HepG2 (cell line): ENCODE data around the gene SLIT3. TPM values are rescaled to one million over a fixed set of nuclear protein-coding genes. Genes with fewer than 3 reads are reported as not detected.

Experiments used
- ATAC-seq: fragments of 200-7000 bp; cut with Tn5 transposase; 3 replicates; pipeline ENCODE4 v1.9.1; 2020; ENCODE audit warnings: mild to moderate bottlenecking, moderate library complexity
- BruUV-seq: library from RNA; stranded (reverse); fragments of 400-500 nt; replicated peaks from 2 replicates; lab custom pipeline; 2021; lab: Mats Ljungman, UMichigan
- CTCF ChIA-PET: fragments of 300-600 bp; formaldehyde crosslinking; extraction: SDS; loops from one replicate; lab custom pipeline; 2021; ENCODE audit warnings: low total read pairs, inconsistent platforms, low intra/inter-chr PET ratio; lab: Yijun Ruan, JAX
- POLR2A ChIA-PET: fragments of 350-600 bp; sonication (Branson Sonifier 250); formaldehyde crosslinking; loops from one replicate; lab custom pipeline; 2020; ENCODE audit warnings: antibody characterized with exemption, inconsistent platforms; lab: Yijun Ruan, JAX
- DNase-seq: peaks from one replicate; pipeline ENCODE4 v3.0.0-alpha.2; 2015; ENCODE audit warnings: low spot score
- FAIRE-seq: peaks from 3 replicates; lab custom pipeline; 2011; peaks lifted over from hg19 to GRCh38; lab: Jason Lieb, UNC
- H2AFZ ChIP-seq: one replicate; pipeline ENCODE4 v1.6.1; 2011; ENCODE audit warnings: low read length, inconsistent platforms
- H3K27ac ChIP-seq: fragments of 300-600 bp; 3 replicates; pipeline ENCODE4 v1.8.0; 2011; ENCODE audit warnings: mixed run types, mild to moderate bottlenecking, mixed read lengths, low read length, inconsistent platforms; ENCODE audit not compliant: insufficient read depth; ENCODE audit errors: extremely low read length
- H3K27me3 ChIP-seq, 2 experiments: fragments of 200-600 bp in 1 of 2; 2 replicates in 1 of 2; 3 replicates in 1 of 2; pipeline versions ENCODE4 v1.6.0 to v1.8.0; 2011; ENCODE audit warnings: low read length in 2 of 2, mild to moderate bottlenecking in 2 of 2, moderate library complexity in 2 of 2, inconsistent platforms in 1 of 2; ENCODE audit not compliant: insufficient read depth in 2 of 2, control insufficient read depth in 1 of 2
- H3K36me3 ChIP-seq, 2 experiments: fragments of 200-600 bp in 1 of 2; replicated peaks in 1 of 2; 2 replicates in 1 of 2; 3 replicates in 1 of 2; pipeline versions ENCODE4 v1.5.1 to v1.8.0; 2011; ENCODE audit warnings: low read length in 2 of 2, inconsistent platforms in 1 of 2; ENCODE audit not compliant: insufficient read depth in 2 of 2, control insufficient read depth in 1 of 2
- H3K4me1 ChIP-seq: 2 replicates; pipeline ENCODE4 v1.5.1; 2012; ENCODE audit warnings: low read length, inconsistent platforms; ENCODE audit not compliant: insufficient read depth
- H3K4me2 ChIP-seq: 2 replicates; pipeline ENCODE4 v1.6.0; 2011; ENCODE audit warnings: low read depth, low read length, inconsistent platforms
- H3K4me3 ChIP-seq, 3 experiments: fragments of 200-600 bp in 1 of 3; sonication (generic), shearing (Covaris generic) in 1 of 3; replicated peaks in 1 of 3; 2 replicates each; pipeline ENCODE4 v1.5.1; 2011 to 2016; ENCODE audit warnings: low read length in 3 of 3, inconsistent platforms in 2 of 3, low read depth in 2 of 3, mild to moderate bottlenecking in 2 of 3, control low read depth in 1 of 3, mixed read lengths in 1 of 3; ENCODE audit not compliant: insufficient read depth in 1 of 3
- H3K79me2 ChIP-seq: one replicate; pipeline ENCODE4 v1.6.1; 2011; ENCODE audit warnings: low read length, inconsistent platforms; ENCODE audit not compliant: insufficient read depth
- H3K9ac ChIP-seq: 2 replicates; pipeline ENCODE4 v1.6.0; 2011; ENCODE audit warnings: mild to moderate bottlenecking, low read depth, low read length, inconsistent platforms; ENCODE audit not compliant: insufficient read depth
- H3K9me3 ChIP-seq: 2 replicates; pipeline ENCODE4 v1.5.1; 2012; ENCODE audit warnings: mild to moderate bottlenecking, low read length
- H4K20me1 ChIP-seq: 2 replicates; pipeline ENCODE4 v1.6.0; 2011; ENCODE audit warnings: inconsistent platforms, mild to moderate bottlenecking, low read length, moderate library complexity; ENCODE audit not compliant: insufficient read depth
- CENPX ChIP-seq: sonication (generic); formaldehyde crosslinking; IDR thresholded peaks from 2 replicates; pipeline ENCODE4 v1.9.0; 2021; ENCODE audit warnings: mild to moderate bottlenecking, missing genetic modification reagents, moderate library complexity
- FOXJ3 ChIP-seq: sonication (generic); formaldehyde crosslinking; IDR thresholded peaks from 2 replicates; pipeline ENCODE4 v1.4.0; 2020; ENCODE audit warnings: missing genetic modification reagents, mild to moderate bottlenecking, borderline replicate concordance
- KAT7 ChIP-seq: IDR thresholded peaks from 2 replicates; pipeline ENCODE4 v1.6.1; 2018; ENCODE audit warnings: borderline replicate concordance, missing compliant biosample characterization
- SMAD1 ChIP-seq: sonication (generic); formaldehyde crosslinking; IDR thresholded peaks from 2 replicates; pipeline ENCODE4 v1.4.0; 2020; ENCODE audit warnings: missing genetic modification reagents, low read depth, mild to moderate bottlenecking, borderline replicate concordance
- ZBTB38 ChIP-seq: sonication (generic); formaldehyde crosslinking; IDR thresholded peaks from 2 replicates; pipeline ENCODE4 v1.5.1; 2020; ENCODE audit warnings: mild to moderate bottlenecking, missing genetic modification reagents
- ZNF850 ChIP-seq: sonication (generic); formaldehyde crosslinking; conservative IDR thresholded peaks from 2 replicates; pipeline ENCODE4 v1.9.0; 2021; ENCODE audit warnings: mild to moderate bottlenecking, missing genetic modification reagents
- WGBS: methylation state at CpG from one replicate; pipeline ENCODE4 v1.1.6; 2017; ENCODE audit warnings: low lambda C conversion rate; 5-methylcytosine and 5-hydroxymethylcytosine counted together
- in situ Hi-C: cut with HindIII; loops from 2 replicates; pipeline ENCODE4 v1.10.0; 2017; ENCODE audit warnings: low pct_unique_long_range_greater_than_20kb; ENCODE audit not compliant: extremely low pct_ligation_motif_present
- intact Hi-C: fragments of 100-400 bp; cut with micrococcal nuclease; formaldehyde crosslinking; loops from one replicate; pipeline ENCODE4 v1.10.0; 2022; ENCODE audit not compliant: unreplicated experiment
- polyA plus RNA-seq, 8 experiments: library from polyadenylated mRNA; depleted of rRNA in 3 of 8; stranded (reverse) in 7 of 8; unstranded in 1 of 8; fragments of >200 nt; fragmentation: Illumina TruSeq in 4 of 8; extraction: Trizol in 4 of 8; gene quantifications; 2 replicates each; pipeline versions ENCODE4 v1.2.1 to v1.2.3, GENCODE V29; 2011 to 2016; ENCODE audit warnings: low read depth in 4 of 8, missing spikeins in 1 of 8, mixed read lengths in 1 of 8; ENCODE audit not compliant: insufficient read depth in 1 of 8
- total RNA-seq, 5 experiments: library from RNA; depleted of rRNA; stranded (reverse); fragments of >200 nt; fragmentation: Illumina TruSeq; extraction: Trizol; gene quantifications; 2 replicates each; pipeline ENCODE4 v1.2.3, GENCODE V29; 2016; ENCODE audit warnings: low read depth in 1 of 5
- TF ChIP-seq, protein P1 (sequence below): sonication (generic); formaldehyde crosslinking; IDR thresholded peaks from 2 replicates; pipeline ENCODE4; 2020; ENCODE audit warnings: missing genetic modification reagents, mild to moderate bottlenecking, borderline replicate concordance
- TF ChIP-seq, protein P2 (sequence below): sonication (generic); formaldehyde crosslinking; IDR thresholded peaks from 2 replicates; pipeline ENCODE4 v1.4.0; 2020; ENCODE audit warnings: missing genetic modification reagents
- TF ChIP-seq, protein P3 (sequence below): IDR thresholded peaks from 2 replicates; pipeline ENCODE4 v1.4.0; 2020; ENCODE audit warnings: mild to moderate bottlenecking, missing genetic modification reagents
- TF ChIP-seq, protein P4 (sequence below): sonication (generic); formaldehyde crosslinking; IDR thresholded peaks from 2 replicates; pipeline ENCODE4 v1.4.0; 2020; ENCODE audit warnings: missing genetic modification reagents

SLIT3 gene
- total and polyA plus RNA-seq, 2 of the 13 experiments (the other 11 are each of a cell fraction or from before 2014, with no cell fraction given): not detected

DNA sequence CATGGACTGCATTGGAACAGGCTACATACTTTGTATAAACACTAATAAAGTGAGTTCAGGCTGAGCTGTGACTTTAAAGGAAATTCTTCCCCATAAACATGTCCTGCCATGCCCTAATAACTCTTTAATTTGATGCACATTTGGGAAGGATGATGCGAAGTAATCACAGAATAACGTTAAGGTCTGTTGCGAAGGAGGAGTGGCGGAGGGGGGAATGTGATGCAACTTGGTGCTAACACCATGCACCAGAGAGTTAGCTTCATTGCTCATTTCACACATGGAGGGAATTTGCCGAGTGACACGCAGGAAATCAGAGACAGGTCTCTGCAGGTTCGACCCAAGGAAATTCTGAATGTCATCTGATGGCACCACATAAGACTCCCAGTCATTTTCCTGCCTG lies 32.9 kb downstream of the SLIT3 start:
- CTCF ChIA-PET: no interaction called here
- H3K9me3 ChIP-seq: no peaks in the 10 kb centered on the region
- ATAC-seq (no peak), DNase-seq (no peak), FAIRE-seq (no peak)
- no peak overlapping the region for H3K4me3 ChIP-seq
- H3K27ac ChIP-seq: no peak overlapping the region
- intact Hi-C loops: loop anchor here (5.0 kb wide), 1 partner anchor 314 kb away; the partner anchor contains the start of gene SPDL1
- no peaks in the 10 kb centered on the region for H4K20me1 ChIP-seq
- TF ChIP-seq KAT7 (CRISPR knock-in tag): no peak
- TF ChIP-seq, protein P1, sequence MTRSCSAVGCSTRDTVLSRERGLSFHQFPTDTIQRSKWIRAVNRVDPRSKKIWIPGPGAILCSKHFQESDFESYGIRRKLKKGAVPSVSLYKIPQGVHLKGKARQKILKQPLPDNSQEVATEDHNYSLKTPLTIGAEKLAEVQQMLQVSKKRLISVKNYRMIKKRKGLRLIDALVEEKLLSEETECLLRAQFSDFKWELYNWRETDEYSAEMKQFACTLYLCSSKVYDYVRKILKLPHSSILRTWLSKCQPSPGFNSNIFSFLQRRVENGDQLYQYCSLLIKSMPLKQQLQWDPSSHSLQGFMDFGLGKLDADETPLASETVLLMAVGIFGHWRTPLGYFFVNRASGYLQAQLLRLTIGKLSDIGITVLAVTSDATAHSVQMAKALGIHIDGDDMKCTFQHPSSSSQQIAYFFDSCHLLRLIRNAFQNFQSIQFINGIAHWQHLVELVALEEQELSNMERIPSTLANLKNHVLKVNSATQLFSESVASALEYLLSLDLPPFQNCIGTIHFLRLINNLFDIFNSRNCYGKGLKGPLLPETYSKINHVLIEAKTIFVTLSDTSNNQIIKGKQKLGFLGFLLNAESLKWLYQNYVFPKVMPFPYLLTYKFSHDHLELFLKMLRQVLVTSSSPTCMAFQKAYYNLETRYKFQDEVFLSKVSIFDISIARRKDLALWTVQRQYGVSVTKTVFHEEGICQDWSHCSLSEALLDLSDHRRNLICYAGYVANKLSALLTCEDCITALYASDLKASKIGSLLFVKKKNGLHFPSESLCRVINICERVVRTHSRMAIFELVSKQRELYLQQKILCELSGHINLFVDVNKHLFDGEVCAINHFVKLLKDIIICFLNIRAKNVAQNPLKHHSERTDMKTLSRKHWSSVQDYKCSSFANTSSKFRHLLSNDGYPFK (CRISPR knock-in tag): no peak
- H3K27me3 ChIP-seq: peaks cover 0 to 2% of the 10 kb centered on the region in 2 experiments; a peak in 1 of 5 replicates
- in situ Hi-C loops: no loop called here
- no peaks in the 10 kb centered on the region for H3K79me2 ChIP-seq
- H3K4me1 ChIP-seq: no peaks in the 10 kb centered on the region
- H3K36me3 ChIP-seq: no peaks in the 10 kb centered on the region
- BruUV-seq: no TSS peak
- no peak overlapping the region for H3K4me2 ChIP-seq
- WGBS: 26% methylated on average over 7 of the region's 7 CpGs
- POLR2A ChIA-PET: no interaction called here
- no peak overlapping the region for H3K9ac ChIP-seq
- no peak overlapping the region for H2AFZ ChIP-seq

DNA sequence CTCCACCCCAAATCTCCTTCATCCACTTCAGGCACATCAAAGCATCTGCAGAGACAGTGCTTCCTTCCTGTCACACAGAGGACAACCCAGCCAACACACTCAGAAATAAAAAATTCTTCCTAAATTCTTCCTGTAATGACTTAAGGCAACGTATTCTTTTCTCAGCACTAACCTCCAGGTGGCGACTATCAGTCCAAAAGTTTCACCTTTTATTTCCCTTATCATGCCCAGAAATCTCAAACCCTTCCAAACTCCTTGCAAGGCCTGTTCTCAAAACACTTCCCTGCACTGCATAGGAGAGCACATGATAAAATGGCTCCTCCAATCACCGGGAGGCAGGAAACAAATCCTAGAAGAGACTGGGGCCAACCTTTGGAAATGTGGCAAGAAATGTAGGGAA lies 35.1 kb downstream of the SLIT3 start:
- FAIRE-seq (no peak), ATAC-seq (no peak), DNase-seq (no peak)
- Histone ChIP-seq H4K20me1 (no peaks in the 10 kb centered on the region), H3K9me3 (no peaks in the 10 kb centered on the region), H3K79me2 (no peaks in the 10 kb centered on the region), H3K4me1 (no peaks in the 10 kb centered on the region), H3K27me3 (0 out of 5 replicates have a peak, but pooled peaks cover 0 to 3% of the 10 kb centered on the region in 2 experiments), H3K9ac (no peak overlapping the region), H3K4me2 (no peak overlapping the region), H3K27ac (no peak overlapping the region), H3K4me3 (no peak overlapping the region), H3K36me3 (no peaks in the 10 kb centered on the region), H2AFZ (no peak overlapping the region)
- in situ Hi-C loops: no loop called here
- WGBS: 5% methylated on average over 3 of the region's 3 CpGs
- no TSS peak for BruUV-seq
- ChIA-PET POLR2A (no interaction called here), CTCF (no interaction called here)
- intact Hi-C loops: loop anchor here (5.0 kb wide), 1 partner anchor 316 kb away; the partner anchor contains the start of gene SPDL1
- TF ChIP-seq ZNF850 (CRISPR knock-in tag) (no peak), FOXJ3 (CRISPR knock-in tag) (no peak), SMAD1 (CRISPR knock-in tag) (no peak), ZBTB38 (CRISPR knock-in tag) (no peak), CENPX (CRISPR knock-in tag) (no peak)
- TF ChIP-seq, protein P2, sequence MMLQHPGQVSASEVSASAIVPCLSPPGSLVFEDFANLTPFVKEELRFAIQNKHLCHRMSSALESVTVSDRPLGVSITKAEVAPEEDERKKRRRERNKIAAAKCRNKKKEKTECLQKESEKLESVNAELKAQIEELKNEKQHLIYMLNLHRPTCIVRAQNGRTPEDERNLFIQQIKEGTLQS (CRISPR knock-in tag): no peak
- TF ChIP-seq, protein P3, sequence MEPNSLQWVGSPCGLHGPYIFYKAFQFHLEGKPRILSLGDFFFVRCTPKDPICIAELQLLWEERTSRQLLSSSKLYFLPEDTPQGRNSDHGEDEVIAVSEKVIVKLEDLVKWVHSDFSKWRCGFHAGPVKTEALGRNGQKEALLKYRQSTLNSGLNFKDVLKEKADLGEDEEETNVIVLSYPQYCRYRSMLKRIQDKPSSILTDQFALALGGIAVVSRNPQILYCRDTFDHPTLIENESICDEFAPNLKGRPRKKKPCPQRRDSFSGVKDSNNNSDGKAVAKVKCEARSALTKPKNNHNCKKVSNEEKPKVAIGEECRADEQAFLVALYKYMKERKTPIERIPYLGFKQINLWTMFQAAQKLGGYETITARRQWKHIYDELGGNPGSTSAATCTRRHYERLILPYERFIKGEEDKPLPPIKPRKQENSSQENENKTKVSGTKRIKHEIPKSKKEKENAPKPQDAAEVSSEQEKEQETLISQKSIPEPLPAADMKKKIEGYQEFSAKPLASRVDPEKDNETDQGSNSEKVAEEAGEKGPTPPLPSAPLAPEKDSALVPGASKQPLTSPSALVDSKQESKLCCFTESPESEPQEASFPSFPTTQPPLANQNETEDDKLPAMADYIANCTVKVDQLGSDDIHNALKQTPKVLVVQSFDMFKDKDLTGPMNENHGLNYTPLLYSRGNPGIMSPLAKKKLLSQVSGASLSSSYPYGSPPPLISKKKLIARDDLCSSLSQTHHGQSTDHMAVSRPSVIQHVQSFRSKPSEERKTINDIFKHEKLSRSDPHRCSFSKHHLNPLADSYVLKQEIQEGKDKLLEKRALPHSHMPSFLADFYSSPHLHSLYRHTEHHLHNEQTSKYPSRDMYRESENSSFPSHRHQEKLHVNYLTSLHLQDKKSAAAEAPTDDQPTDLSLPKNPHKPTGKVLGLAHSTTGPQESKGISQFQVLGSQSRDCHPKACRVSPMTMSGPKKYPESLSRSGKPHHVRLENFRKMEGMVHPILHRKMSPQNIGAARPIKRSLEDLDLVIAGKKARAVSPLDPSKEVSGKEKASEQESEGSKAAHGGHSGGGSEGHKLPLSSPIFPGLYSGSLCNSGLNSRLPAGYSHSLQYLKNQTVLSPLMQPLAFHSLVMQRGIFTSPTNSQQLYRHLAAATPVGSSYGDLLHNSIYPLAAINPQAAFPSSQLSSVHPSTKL: no peak
- TF ChIP-seq, protein P4, sequence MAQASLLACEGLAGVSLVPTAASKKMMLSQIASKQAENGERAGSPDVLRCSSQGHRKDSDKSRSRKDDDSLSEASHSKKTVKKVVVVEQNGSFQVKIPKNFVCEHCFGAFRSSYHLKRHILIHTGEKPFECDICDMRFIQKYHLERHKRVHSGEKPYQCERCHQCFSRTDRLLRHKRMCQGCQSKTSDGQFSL (CRISPR knock-in tag): no peak
